Head of caudate nucleus (tissue), 42 donors: ENCODE results near the gene ARMH3.

ENCODE experiments used
- DNase-seq, 42 donors: peaks; one replicate each; pipeline versions ENCODE4 v3.0.0 to v3.0.0-alpha.2; 2020 to 2021; ENCODE audit warnings: mixed read lengths in 7 of 42
- intact Hi-C: fragments of 100-400 bp; cut with DNase I; formaldehyde crosslinking; loops from one replicate; pipeline ENCODE4 v1.15.0; 2022

The ARMH3 gene

GRCh38 chr10:101848894-101849351, 207.1 kb downstream of the ARMH3 start:
- intact Hi-C loops, result no loop called here
- no peak for DNase-seq

- DNase-seq, result no peak
- intact Hi-C loops, result no loop called here
Measured at GRCh38 chr10:101848408-101848807, 207.6 kb downstream of the ARMH3 start.

- intact Hi-C loops, result no loop called here
- DNase-seq, result no peak
Measured at GRCh38 chr10:101845893-101846292, 210.1 kb downstream of the ARMH3 start.

- DNase-seq, result peak; percentile 64 to 93 (median 83)
- intact Hi-C loops, result loop anchor here (5.0 kb wide), 1 partner anchor 44 kb away; no protein-coding TSS in a partner anchor
Measured at GRCh38 chr10:101843032-101844021, 212.6 kb downstream of the ARMH3 start, which contains the start of gene KCNIP2. KCNIP2 (minus strand) TSS chr10:101843800; CDS start chr10:101843568, 232 bp downstream.

GRCh38 chr10:101841826-101842225, 214.1 kb downstream of the ARMH3 start:
- DNase-seq, result peak in 1 of 42 donors; percentile 25

GRCh38 chr10:101840741-101841453, 215.1 kb downstream of the ARMH3 start:
- intact Hi-C loops, result loop anchor here (5.0 kb wide), 1 partner anchor 46 kb away; no protein-coding TSS in a partner anchor
- DNase-seq, result peak; percentile 77 to 94 (median 88)

More at GRCh38 chr10:101841826-101842225, 214.1 kb downstream of the ARMH3 start:
- intact Hi-C loops, result loop anchor here (5.0 kb wide), 1 partner anchor 45 kb away; no protein-coding TSS in a partner anchor

- peak in 34 of 42 donors; percentile 30 to 85 (median 56) for DNase-seq
Measured at GRCh38 chr10:101840102-101840684, 215.8 kb downstream of the ARMH3 start.

GRCh38 chr10:101839416-101840063, 216.4 kb downstream of the ARMH3 start:
- peak in 33 of 42 donors; percentile 30 to 76 (median 54) for DNase-seq
- intact Hi-C loops, result loop anchor here (2.0 to 5.0 kb wide), 2 partner anchors 48 to 171 kb away; no protein-coding TSS in a partner anchor

More at GRCh38 chr10:101840102-101840684, 215.8 kb downstream of the ARMH3 start:
- intact Hi-C loops, result loop anchor here (5.0 kb wide), 1 partner anchor 47 kb away; no protein-coding TSS in a partner anchor

GRCh38 chr10:101839002-101839401, 217.0 kb downstream of the ARMH3 start:
- peak in 1 of 42 donors; percentile 13 for DNase-seq
- intact Hi-C loops, result loop anchor here (2.0 kb wide), 1 partner anchor 172 kb away; no protein-coding TSS in a partner anchor

GRCh38 chr10:101838416-101838970, 217.5 kb downstream of the ARMH3 start:
- intact Hi-C loops, result loop anchor here (2.0 kb wide), 1 partner anchor 172 kb away; no protein-coding TSS in a partner anchor
- DNase-seq, result peak in 2 of 42 donors; percentile 16 to 21

- intact Hi-C loops, result loop anchor here (2.0 kb wide), 1 partner anchor 173 kb away; no protein-coding TSS in a partner anchor
- DNase-seq, result peak in 2 of 42 donors; percentile 21 to 33
Measured at GRCh38 chr10:101837748-101838147, 218.2 kb downstream of the ARMH3 start.

- intact Hi-C loops, result no loop called here
- peak in 4 of 42 donors; percentile 8 to 16 (median 12) for DNase-seq
Measured at GRCh38 chr10:101835362-101835761, 220.6 kb downstream of the ARMH3 start.

GRCh38 chr10:101834341-101834740, 221.6 kb downstream of the ARMH3 start:
- intact Hi-C loops, result no loop called here
- DNase-seq, result peak in 4 of 42 donors; percentile 12 to 42 (median 26)

GRCh38 chr10:101833466-101833865, 222.5 kb downstream of the ARMH3 start:
- peak in 2 of 42 donors; percentile 8 to 10 for DNase-seq
- intact Hi-C loops, result no loop called here

GRCh38 chr10:101832325-101832771, 223.6 kb downstream of the ARMH3 start:
- intact Hi-C loops, result no loop called here
- DNase-seq, result peak in 5 of 42 donors; percentile 7 to 38 (median 13)

- intact Hi-C loops, result no loop called here
- peak in 3 of 42 donors; percentile 2 to 13 (median 6) for DNase-seq
Measured at GRCh38 chr10:101831169-101831811, 224.7 kb downstream of the ARMH3 start.
